Head of caudate nucleus (tissue), 42 donors: ENCODE measurements around the gene DEPP1.

Experiments used
- DNase-seq, 42 donors: peaks; one replicate each; pipeline versions ENCODE4 v3.0.0 to v3.0.0-alpha.2; 2020 to 2021; ENCODE audit warnings: mixed read lengths in 7 of 42
- intact Hi-C: fragments of 100-400 bp; cut with DNase I; formaldehyde crosslinking; loops from one replicate; pipeline ENCODE4 v1.15.0; 2022

DEPP1 gene

DNA sequence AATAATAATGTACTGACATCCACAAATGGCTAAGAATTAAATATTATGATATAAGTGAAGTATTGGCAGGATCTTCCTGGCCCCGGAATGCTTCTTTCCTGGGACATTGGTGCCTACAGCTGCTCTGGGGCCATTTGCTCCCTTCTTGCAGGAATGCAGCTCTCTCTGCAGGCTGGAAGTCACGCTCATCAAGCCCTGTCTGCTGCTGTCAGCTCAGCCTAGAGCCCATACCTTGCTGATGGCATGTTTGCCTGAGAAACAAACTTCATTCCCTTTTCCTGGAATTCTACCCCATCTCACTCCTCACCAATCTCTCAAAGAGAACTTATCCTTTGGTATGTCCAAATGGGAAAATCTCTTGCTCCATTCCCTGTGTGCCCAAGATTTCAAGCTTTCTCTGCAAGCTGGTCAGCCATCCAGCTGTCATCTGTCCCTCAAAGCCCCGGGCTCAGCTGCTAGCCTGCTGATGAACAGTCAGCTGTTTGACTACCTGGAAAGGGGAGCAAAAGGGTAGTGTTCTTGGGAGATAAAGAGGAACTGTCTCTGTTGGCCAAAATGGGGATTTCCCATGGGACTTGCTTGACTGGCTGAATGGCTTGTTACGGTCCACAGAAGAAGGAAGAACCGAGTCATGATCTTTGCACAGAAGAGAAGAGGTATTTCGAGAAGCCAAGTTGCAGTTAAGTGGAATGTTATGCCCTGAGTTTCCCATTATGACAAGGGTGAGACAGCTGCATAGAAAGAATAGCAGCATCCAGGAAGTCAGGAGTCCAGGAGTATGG lies 31.0 kb downstream of the DEPP1 start:
- intact Hi-C loops, result no loop called here
- peak in 3 of 42 donors; percentile 2 to 41 (median 2) for DNase-seq

GRCh38 chr10:44946205-44946604 lies 32.4 kb downstream of the DEPP1 start:
- intact Hi-C loops, result no loop called here
- peak in 1 of 42 donors; percentile 39 for DNase-seq

- DNase-seq, result no peak
- intact Hi-C loops, result no loop called here
Observed at GRCh38 chr10:44944354-44944753, 34.3 kb downstream of the DEPP1 start.

GRCh38 chr10:44939691-44940401 lies 38.8 kb downstream of the DEPP1 start:
- peak in 1 of 42 donors; percentile 6 for DNase-seq
- intact Hi-C loops, result no loop called here

DNA sequence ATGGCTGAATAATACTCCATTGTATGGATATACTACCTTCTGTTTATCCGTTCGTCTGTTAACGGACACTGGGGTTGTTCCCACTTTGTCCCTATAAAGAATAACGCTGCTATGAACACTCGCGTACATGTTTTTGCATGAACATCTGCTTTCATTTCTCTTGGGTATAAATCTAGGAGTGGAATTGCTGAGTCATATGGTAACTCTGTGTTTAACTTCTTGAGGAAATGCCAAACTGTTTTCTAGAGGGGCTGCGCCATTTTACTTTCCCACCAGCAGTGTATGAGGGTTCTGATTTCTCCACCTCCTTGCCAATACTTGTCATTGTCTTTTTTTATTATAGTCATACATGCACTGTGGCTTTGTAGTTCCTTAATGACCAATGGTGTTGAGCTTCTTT lies 39.7 kb downstream of the DEPP1 start:
- intact Hi-C loops, result no loop called here
- no peak for DNase-seq

- peak in 4 of 42 donors; percentile 9 to 40 (median 38) for DNase-seq
- intact Hi-C loops, result no loop called here
Observed at GRCh38 chr10:44937196-44938005, 41.2 kb downstream of the DEPP1 start.

DNA sequence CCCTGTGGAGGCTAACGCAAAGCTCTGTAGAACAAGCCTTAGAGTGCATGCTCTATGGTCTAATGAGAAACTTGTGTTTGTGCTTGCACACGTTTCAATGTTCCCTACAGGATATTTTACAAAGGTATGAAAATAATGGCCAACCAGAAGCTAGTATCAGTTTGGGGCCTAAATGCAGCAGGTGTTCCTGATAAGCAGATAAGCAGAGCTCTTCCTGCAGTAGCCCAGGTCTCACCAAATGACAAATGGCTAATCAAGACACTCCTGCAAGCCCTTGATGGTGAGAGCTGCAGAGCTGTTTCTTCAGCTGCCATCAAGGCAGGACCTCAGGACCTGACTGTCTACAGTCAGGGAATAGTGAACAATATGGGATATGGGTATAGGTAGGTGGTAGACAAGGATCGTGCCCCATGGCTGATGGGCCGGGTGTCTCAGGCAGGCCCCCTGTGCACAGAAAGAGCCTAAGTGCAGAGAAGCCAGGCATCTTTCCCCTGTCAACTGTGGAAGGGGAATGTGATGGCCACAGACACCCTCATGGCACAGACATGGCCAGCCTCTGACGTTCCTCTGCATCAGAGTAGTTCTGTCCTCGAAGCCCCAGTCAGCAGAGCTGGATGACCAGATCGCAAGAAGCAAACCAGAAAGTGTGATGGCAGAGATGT lies 42.2 kb downstream of the DEPP1 start:
- intact Hi-C loops, result no loop called here

DNA sequence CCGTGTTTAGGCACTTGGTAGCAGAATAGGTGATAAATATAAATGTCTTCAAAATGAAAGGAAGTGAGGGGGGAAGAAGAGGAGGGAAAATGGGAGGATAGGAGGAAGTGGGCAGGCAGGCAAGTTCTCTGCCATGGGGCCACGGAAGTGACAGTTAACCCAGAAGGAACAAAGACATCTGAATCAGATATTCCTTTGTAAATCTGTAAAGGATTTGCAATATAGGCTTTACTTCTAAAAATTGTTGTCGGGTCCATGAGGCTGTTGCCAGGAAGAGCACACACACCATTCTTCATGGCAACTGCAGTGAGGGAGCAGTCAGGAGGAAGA lies 42.7 kb downstream of the DEPP1 start:
- DNase-seq, result no peak
- intact Hi-C loops, result no loop called here

More for the DNA sequence above, 42.2 kb downstream of the DEPP1 start:
- peak in 4 of 42 donors; percentile 5 to 30 (median 24) for DNase-seq

- intact Hi-C loops, result no loop called here
- DNase-seq, result peak; percentile 52 to 92 (median 80)
Observed at GRCh38 chr10:44935201-44935965, 43.2 kb downstream of the DEPP1 start.

DNA sequence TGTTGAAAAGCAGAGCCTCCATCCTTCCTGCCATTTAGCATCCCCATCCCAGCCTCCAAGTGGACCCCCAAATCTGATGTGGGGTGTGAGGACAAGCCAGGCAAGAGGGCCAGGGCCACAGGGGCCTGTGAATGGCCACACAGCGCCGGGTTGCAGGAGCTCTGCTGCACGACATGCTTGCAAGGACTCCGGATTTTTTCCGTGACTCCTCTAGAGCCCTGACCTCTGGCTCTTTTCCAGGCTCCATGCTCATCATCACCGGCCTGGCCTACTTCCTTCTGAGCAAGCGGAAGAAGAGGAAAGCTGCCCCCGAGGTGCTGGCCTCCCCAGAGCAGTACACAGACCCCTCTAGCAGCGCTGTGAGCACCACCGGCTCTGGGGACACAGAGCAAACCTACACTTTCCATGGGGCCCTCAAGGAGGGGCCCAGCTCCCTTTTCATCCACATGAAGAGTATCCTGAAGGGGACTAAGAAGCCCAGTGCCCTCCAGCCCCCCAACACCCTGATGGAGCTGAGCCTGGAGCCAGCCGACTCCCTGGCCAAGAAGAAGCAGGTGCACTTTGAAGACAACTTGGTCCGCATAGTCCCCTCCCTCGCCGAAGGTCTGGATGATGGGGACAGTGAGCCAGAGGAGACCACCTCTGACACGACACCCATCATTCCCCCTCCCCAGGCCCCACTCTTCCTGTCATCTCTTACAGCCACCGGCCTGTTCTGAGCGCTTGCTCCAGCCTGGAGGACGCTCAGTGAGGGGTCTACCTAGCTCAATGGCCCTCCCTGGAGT lies 44.0 kb downstream of the DEPP1 start:
- peak in 5 of 42 donors; percentile 37 to 57 (median 45) for DNase-seq
- intact Hi-C loops, result loop anchor here (5.0 kb wide), 1 partner anchor 43 kb away; the partner anchor contains the start of gene DEPP1

GRCh38 chr10:44933451-44934321 lies 44.9 kb downstream of the DEPP1 start:
- peak in 3 of 42 donors; percentile 19 to 39 (median 33) for DNase-seq
- intact Hi-C loops, result loop anchor here (5.0 kb wide), 1 partner anchor 44 kb away; the partner anchor contains the start of gene DEPP1

DNA sequence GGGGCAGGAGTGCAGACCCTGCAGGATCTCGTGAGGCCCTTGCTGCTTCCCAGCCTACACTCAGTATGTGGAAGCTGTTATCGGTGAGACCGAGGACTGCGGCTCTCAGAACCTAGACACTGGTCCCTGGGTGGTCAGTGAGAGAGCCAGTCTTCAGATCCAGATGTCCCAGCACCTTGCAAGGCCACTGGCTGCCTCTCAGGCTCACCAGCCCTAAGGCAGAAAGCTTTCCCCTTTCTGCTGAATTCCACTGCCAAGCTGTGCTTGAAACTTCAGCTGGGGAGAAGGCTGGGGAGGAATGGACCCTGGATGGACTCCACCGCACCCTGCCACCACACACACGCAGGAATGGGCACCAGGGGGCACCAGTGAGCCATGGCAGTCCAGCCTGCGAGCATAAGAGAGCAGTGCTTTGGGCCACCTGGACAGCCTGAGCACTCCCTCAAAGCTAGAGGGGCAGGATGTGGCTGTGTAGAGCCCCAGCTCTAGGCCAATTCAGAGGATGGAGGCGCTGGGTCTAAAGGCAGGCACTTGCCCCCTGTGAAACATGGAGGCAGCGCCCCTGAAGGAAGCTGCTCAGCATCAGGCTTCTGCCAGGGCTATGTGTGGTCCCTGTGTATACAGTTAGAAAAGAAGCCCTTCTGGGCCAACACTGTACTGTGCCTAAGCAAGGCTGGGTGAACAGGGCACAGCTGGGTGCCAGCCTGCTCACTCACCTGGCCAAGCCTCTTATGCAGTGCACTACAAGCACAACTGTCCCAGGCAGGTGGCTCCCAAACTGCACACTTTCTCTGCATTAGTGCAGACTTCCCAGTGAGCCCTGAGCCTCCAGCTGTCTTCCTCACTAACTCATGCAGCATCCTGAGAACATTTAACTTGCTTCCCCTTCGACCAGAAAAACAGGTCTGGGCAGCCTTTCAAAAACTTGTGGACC lies 45.8 kb downstream of the DEPP1 start:
- intact Hi-C loops, result loop anchor here (5.0 kb wide), 1 partner anchor 45 kb away; the partner anchor contains the start of gene DEPP1
- peak; percentile 80 to 97 (median 92) for DNase-seq

GRCh38 chr10:44931621-44932516 lies 46.7 kb downstream of the DEPP1 start:
- intact Hi-C loops, result loop anchor here (5.0 kb wide), 1 partner anchor 45 kb away; the partner anchor contains the start of gene DEPP1
- peak in 2 of 42 donors; percentile 33 to 44 for DNase-seq
